SK-N-SH treated with all-trans-retinoic acid at 6 μM for 48 hours (cell line): ENCODE measurements around the gene PAFAH1B2.
"Not testable (repeated sequence)": the region's sequence is repeated elsewhere in the genome, so short reads cannot be mapped to it uniquely, and the experiment has no call there.

ENCODE experiments used
- GLIS3 ChIP-seq: fragments of 250-450 bp; sonication (Bioruptor Pico); IDR thresholded peaks from 2 replicates; pipeline ENCODE4 v1.5.0; 2020; ENCODE audit warnings: mild to moderate bottlenecking, moderate library complexity
- ISL1 ChIP-seq: fragments of 250-450 bp; sonication (Bioruptor Pico); IDR thresholded peaks from 2 replicates; pipeline ENCODE4 v2.1.2; 2022; ENCODE audit warnings: mild to moderate bottlenecking, moderate library complexity
- PATZ1 ChIP-seq: fragments of 250-450 bp; sonication (Bioruptor Pico); IDR thresholded peaks from 2 replicates; pipeline ENCODE4 v1.8.0; 2020; ENCODE audit warnings: mild to moderate bottlenecking, moderate library complexity, borderline replicate concordance
- POU6F1 ChIP-seq: fragments of 250-450 bp; sonication (Bioruptor Pico); IDR thresholded peaks from 2 replicates; pipeline ENCODE4 v1.8.0; 2021; ENCODE audit warnings: low read depth, mild to moderate bottlenecking, moderate library complexity, borderline replicate concordance

GRCh38 chr11:117137223-117138086 is 6.6 kb upstream of the PAFAH1B2 start:
- not testable (repeated sequence) for TF ChIP-seq PATZ1 (CRISPR knock-in tag); ISL1 (CRISPR knock-in tag); GLIS3; POU6F1
